HepG2 (cell line): Measurements from ENCODE around the gene AGAP1. TPM values are rescaled to one million over a fixed set of nuclear protein-coding genes. Genes with fewer than 3 reads are reported as not detected.

Experiments
- ATAC-seq: fragments of 200-7000 bp; cut with Tn5 transposase; 3 replicates; pipeline ENCODE4 v1.9.1; 2020; ENCODE audit warnings: mild to moderate bottlenecking, moderate library complexity
- BruUV-seq: library from RNA; stranded (reverse); fragments of 400-500 nt; replicated peaks from 2 replicates; lab custom pipeline; 2021; lab: Mats Ljungman, UMichigan
- CTCF ChIA-PET: fragments of 300-600 bp; formaldehyde crosslinking; extraction: SDS; loops from one replicate; lab custom pipeline; 2021; ENCODE audit warnings: low total read pairs, inconsistent platforms, low intra/inter-chr PET ratio; lab: Yijun Ruan, JAX
- POLR2A ChIA-PET: fragments of 350-600 bp; sonication (Branson Sonifier 250); formaldehyde crosslinking; loops from one replicate; lab custom pipeline; 2020; ENCODE audit warnings: antibody characterized with exemption, inconsistent platforms; lab: Yijun Ruan, JAX
- DNase-seq: peaks from one replicate; pipeline ENCODE4 v3.0.0-alpha.2; 2015; ENCODE audit warnings: low spot score
- FAIRE-seq: peaks from 3 replicates; lab custom pipeline; 2011; peaks lifted over from hg19 to GRCh38; lab: Jason Lieb, UNC
- H2AFZ ChIP-seq: one replicate; pipeline ENCODE4 v1.6.1; 2011; ENCODE audit warnings: low read length, inconsistent platforms
- H3K27ac ChIP-seq: fragments of 300-600 bp; 3 replicates; pipeline ENCODE4 v1.8.0; 2011; ENCODE audit warnings: mixed run types, mild to moderate bottlenecking, mixed read lengths, low read length, inconsistent platforms; ENCODE audit not compliant: insufficient read depth; ENCODE audit errors: extremely low read length
- H3K27me3 ChIP-seq, 2 experiments: fragments of 200-600 bp in 1 of 2; 2 replicates in 1 of 2; 3 replicates in 1 of 2; pipeline versions ENCODE4 v1.6.0 to v1.8.0; 2011; ENCODE audit warnings: low read length in 2 of 2, mild to moderate bottlenecking in 2 of 2, moderate library complexity in 2 of 2, inconsistent platforms in 1 of 2; ENCODE audit not compliant: insufficient read depth in 2 of 2, control insufficient read depth in 1 of 2
- H3K36me3 ChIP-seq, 2 experiments: fragments of 200-600 bp in 1 of 2; replicated peaks in 1 of 2; 2 replicates in 1 of 2; 3 replicates in 1 of 2; pipeline versions ENCODE4 v1.5.1 to v1.8.0; 2011; ENCODE audit warnings: low read length in 2 of 2, inconsistent platforms in 1 of 2; ENCODE audit not compliant: insufficient read depth in 2 of 2, control insufficient read depth in 1 of 2
- H3K4me1 ChIP-seq: 2 replicates; pipeline ENCODE4 v1.5.1; 2012; ENCODE audit warnings: low read length, inconsistent platforms; ENCODE audit not compliant: insufficient read depth
- H3K4me2 ChIP-seq: 2 replicates; pipeline ENCODE4 v1.6.0; 2011; ENCODE audit warnings: low read depth, low read length, inconsistent platforms
- H3K4me3 ChIP-seq, 3 experiments: fragments of 200-600 bp in 1 of 3; sonication (generic), shearing (Covaris generic) in 1 of 3; replicated peaks in 1 of 3; 2 replicates each; pipeline ENCODE4 v1.5.1; 2011 to 2016; ENCODE audit warnings: low read length in 3 of 3, inconsistent platforms in 2 of 3, low read depth in 2 of 3, mild to moderate bottlenecking in 2 of 3, control low read depth in 1 of 3, mixed read lengths in 1 of 3; ENCODE audit not compliant: insufficient read depth in 1 of 3
- H3K79me2 ChIP-seq: one replicate; pipeline ENCODE4 v1.6.1; 2011; ENCODE audit warnings: low read length, inconsistent platforms; ENCODE audit not compliant: insufficient read depth
- H3K9ac ChIP-seq: 2 replicates; pipeline ENCODE4 v1.6.0; 2011; ENCODE audit warnings: mild to moderate bottlenecking, low read depth, low read length, inconsistent platforms; ENCODE audit not compliant: insufficient read depth
- H3K9me3 ChIP-seq: 2 replicates; pipeline ENCODE4 v1.5.1; 2012; ENCODE audit warnings: mild to moderate bottlenecking, low read length
- H4K20me1 ChIP-seq: 2 replicates; pipeline ENCODE4 v1.6.0; 2011; ENCODE audit warnings: inconsistent platforms, mild to moderate bottlenecking, low read length, moderate library complexity; ENCODE audit not compliant: insufficient read depth
- CBX2 ChIP-seq, 2 experiments: fragments of 200-600 bp in 1 of 2; sonication (generic); formaldehyde crosslinking in 1 of 2; IDR thresholded peaks; 2 replicates each; pipeline versions ENCODE4 v1.7.0 to v1.8.1; 2018 to 2022; ENCODE audit warnings: low read depth in 2 of 2, low read length in 1 of 2, mild to moderate bottlenecking in 1 of 2, missing genetic modification reagents in 1 of 2
- SP140L ChIP-seq: sonication (generic); formaldehyde crosslinking; IDR thresholded peaks from 2 replicates; pipeline ENCODE4 v1.4.0; 2020; ENCODE audit warnings: missing genetic modification reagents, borderline replicate concordance
- WIZ ChIP-seq: sonication (generic); formaldehyde crosslinking; IDR thresholded peaks from 2 replicates; pipeline ENCODE4 v1.5.1; 2020; ENCODE audit warnings: mild to moderate bottlenecking, missing genetic modification reagents
- ZNF772 ChIP-seq: sonication (generic); formaldehyde crosslinking; IDR thresholded peaks from 2 replicates; pipeline ENCODE4 v1.5.0; 2020; ENCODE audit warnings: mild to moderate bottlenecking, missing genetic modification reagents
- WGBS: methylation state at CpG from one replicate; pipeline ENCODE4 v1.1.6; 2017; ENCODE audit warnings: low lambda C conversion rate; 5-methylcytosine and 5-hydroxymethylcytosine counted together
- in situ Hi-C: cut with HindIII; loops from 2 replicates; pipeline ENCODE4 v1.10.0; 2017; ENCODE audit warnings: low pct_unique_long_range_greater_than_20kb; ENCODE audit not compliant: extremely low pct_ligation_motif_present
- intact Hi-C: fragments of 100-400 bp; cut with micrococcal nuclease; formaldehyde crosslinking; loops from one replicate; pipeline ENCODE4 v1.10.0; 2022; ENCODE audit not compliant: unreplicated experiment
- polyA plus RNA-seq, 8 experiments: library from polyadenylated mRNA; depleted of rRNA in 3 of 8; stranded (reverse) in 7 of 8; unstranded in 1 of 8; fragments of >200 nt; fragmentation: Illumina TruSeq in 4 of 8; extraction: Trizol in 4 of 8; gene quantifications; 2 replicates each; pipeline versions ENCODE4 v1.2.1 to v1.2.3, GENCODE V29; 2011 to 2016; ENCODE audit warnings: low read depth in 4 of 8, missing spikeins in 1 of 8, mixed read lengths in 1 of 8; ENCODE audit not compliant: insufficient read depth in 1 of 8
- total RNA-seq, 5 experiments: library from RNA; depleted of rRNA; stranded (reverse); fragments of >200 nt; fragmentation: Illumina TruSeq; extraction: Trizol; gene quantifications; 2 replicates each; pipeline ENCODE4 v1.2.3, GENCODE V29; 2016; ENCODE audit warnings: low read depth in 1 of 5

AGAP1 gene
- total and polyA plus RNA-seq, 2 of the 13 experiments (the other 11 are each of a cell fraction or from before 2014, with no cell fraction given), result 21.2 to 32.7 TPM

GRCh38 chr2:236164925-236165841, 671.3 kb downstream of the AGAP1 start:
- Histone ChIP-seq H3K4me3 (peak overlapping the region in 1 of 3 experiments; percentile 48; a peak in 1 of 6 replicates), H3K9me3 (no peaks in the 10 kb centered on the region), H3K79me2 (no peaks in the 10 kb centered on the region), H3K4me2 (peak overlapping the region; percentile 51; the same call in 1 of the 2 replicates), H4K20me1 (peaks cover 16% of the 10 kb centered on the region), H3K27me3 (peaks cover 26 to 97% of the 10 kb centered on the region in 2 experiments), H3K27ac (no peak overlapping the region), H3K4me1 (peaks cover 19% of the 10 kb centered on the region), H3K9ac (no peak overlapping the region), H3K36me3 (no peaks in the 10 kb centered on the region), H2AFZ (no peak overlapping the region)
- peak; percentile 83 for TF ChIP-seq CBX2 (IDR thresholded peaks at IDR 0.05; ENCODE audit: low read depth, low read length)
- no peak for TF ChIP-seq CBX2 (CRISPR knock-in tag; IDR thresholded peaks at IDR 0.05; ENCODE audit: low read depth)
- TF ChIP-seq WIZ (CRISPR knock-in tag), result no peak
- no peak for TF ChIP-seq SP140L (CRISPR knock-in tag)
- no peak for TF ChIP-seq ZNF772 (CRISPR knock-in tag)
- POLR2A ChIA-PET, result no interaction called here
- no TSS peak for BruUV-seq
- CTCF ChIA-PET, result no interaction called here
- WGBS, result 30% methylated on average over 18 of the region's 18 CpGs
- no peak for DNase-seq
- in situ Hi-C loops, result no loop called here
- ATAC-seq, result no peak
- intact Hi-C loops, result no loop called here
- FAIRE-seq, result no peak
